Peyer's patch (tissue), 4 donors: ENCODE measurements around the gene BIVM.

Experiments
- POLR2A ChIP-seq, 2 donors: fragments of 450-650 bp; IDR thresholded peaks; one replicate each; pipeline ENCODE4 v1.5.1; 2017; ENCODE audit warnings: antibody characterized with exemption in 2 of 2, mild to moderate bottlenecking in 2 of 2, moderate library complexity in 2 of 2
- TF ChIP-seq, protein P1 (sequence below), 6 experiments: fragments of 450-650 bp in 4 of 6; fragments of 200-600 bp in 2 of 6; sonication (generic) in 1 of 6; IDR thresholded peaks; one replicate each; pipeline ENCODE4 v1.5.1; 2017 to 2019; ENCODE audit warnings: antibody characterized with exemption in 6 of 6, mild to moderate bottlenecking in 3 of 6, moderate library complexity in 1 of 6

DNA sequence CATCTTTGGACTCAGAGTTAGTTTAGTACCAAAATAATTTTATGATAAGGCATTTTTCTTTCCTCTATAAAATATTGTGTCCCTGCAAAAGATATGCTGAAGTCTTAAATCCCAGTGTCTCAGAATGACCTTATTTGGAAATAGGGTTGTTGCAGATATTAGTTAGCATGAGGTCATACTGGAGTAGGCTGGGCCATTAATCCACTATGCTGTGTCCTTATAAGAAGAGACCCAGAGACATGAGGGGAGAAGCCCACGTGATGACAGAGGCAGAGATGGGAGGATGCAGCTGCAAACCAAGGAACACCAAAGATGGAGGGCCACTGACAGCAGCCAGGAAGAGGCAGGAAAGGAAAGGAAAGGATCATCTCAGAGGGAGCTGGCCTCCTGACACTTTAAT is 6.5 kb upstream of the BIVM start:
- TF ChIP-seq, protein P1, sequence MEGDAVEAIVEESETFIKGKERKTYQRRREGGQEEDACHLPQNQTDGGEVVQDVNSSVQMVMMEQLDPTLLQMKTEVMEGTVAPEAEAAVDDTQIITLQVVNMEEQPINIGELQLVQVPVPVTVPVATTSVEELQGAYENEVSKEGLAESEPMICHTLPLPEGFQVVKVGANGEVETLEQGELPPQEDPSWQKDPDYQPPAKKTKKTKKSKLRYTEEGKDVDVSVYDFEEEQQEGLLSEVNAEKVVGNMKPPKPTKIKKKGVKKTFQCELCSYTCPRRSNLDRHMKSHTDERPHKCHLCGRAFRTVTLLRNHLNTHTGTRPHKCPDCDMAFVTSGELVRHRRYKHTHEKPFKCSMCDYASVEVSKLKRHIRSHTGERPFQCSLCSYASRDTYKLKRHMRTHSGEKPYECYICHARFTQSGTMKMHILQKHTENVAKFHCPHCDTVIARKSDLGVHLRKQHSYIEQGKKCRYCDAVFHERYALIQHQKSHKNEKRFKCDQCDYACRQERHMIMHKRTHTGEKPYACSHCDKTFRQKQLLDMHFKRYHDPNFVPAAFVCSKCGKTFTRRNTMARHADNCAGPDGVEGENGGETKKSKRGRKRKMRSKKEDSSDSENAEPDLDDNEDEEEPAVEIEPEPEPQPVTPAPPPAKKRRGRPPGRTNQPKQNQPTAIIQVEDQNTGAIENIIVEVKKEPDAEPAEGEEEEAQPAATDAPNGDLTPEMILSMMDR (IDR thresholded peaks at IDR 0.05): no peak
- TF ChIP-seq POLR2A (IDR thresholded peaks at IDR 0.05): no peak
